T-helper 2 cell treated with Interferon-gamma antibody and Interleukin-4, amounts not matched to agents 5 μg/mL and 100 μg/mL, for 36 hours (primary cell): ENCODE data around the gene EPAS1.

Source experiments
- DNase-seq: peaks from one replicate; pipeline ENCODE4 v3.0.0; 2021; ENCODE audit warnings: low spot score
- H3K27ac Mint-ChIP-seq: one replicate; pipeline ENCODE4 v1.8.0; 2021; ENCODE audit warnings: mild to moderate bottlenecking, mixed read lengths
- H3K27me3 Mint-ChIP-seq: one replicate; pipeline ENCODE4 v1.8.0; 2021; ENCODE audit warnings: low read depth, mixed read lengths
- H3K36me3 Mint-ChIP-seq: one replicate; pipeline ENCODE4 v1.8.0; 2021; ENCODE audit warnings: low read depth, mixed read lengths
- H3K4me1 Mint-ChIP-seq: one replicate; pipeline ENCODE4 v1.8.0; 2021; ENCODE audit warnings: low read depth, mixed read lengths
- H3K4me3 Mint-ChIP-seq: one replicate; pipeline ENCODE4 v1.8.0; 2022; ENCODE audit warnings: mild to moderate bottlenecking, moderate library complexity, mixed read lengths
- H3K9me3 Mint-ChIP-seq: one replicate; pipeline ENCODE4 v1.8.0; 2021; ENCODE audit warnings: mixed read lengths

Gene EPAS1

DNA sequence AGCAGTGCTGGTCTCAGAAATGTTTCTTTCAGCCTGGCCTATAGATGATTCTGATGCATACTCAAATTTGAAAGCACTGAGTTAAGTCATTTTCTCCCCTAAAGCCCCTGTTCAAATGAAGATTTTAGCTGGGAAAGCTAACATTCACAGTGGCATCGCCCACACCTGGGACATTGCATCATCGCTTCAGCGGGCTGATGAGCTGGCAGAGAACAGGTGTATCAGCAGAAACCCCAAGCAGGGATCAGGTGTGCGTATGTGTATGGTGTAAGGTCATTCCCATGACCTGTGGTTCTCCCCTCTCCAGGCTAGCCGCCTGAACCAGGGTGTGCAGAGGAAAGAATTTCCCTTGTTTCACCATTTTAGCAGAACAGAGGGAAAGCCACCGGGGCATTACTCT lies 56.3 kb downstream of the EPAS1 start:
- DNase-seq, result no peak
- Mint-ChIP-seq H3K36me3 (peaks cover 34% of the 10 kb centered on the region), H3K27ac (no peak overlapping the region), H3K4me3 (no peak overlapping the region), H3K4me1 (peaks cover 67% of the 10 kb centered on the region), H3K27me3 (no peaks in the 10 kb centered on the region), H3K9me3 (no peaks in the 10 kb centered on the region)

- H3K27me3 Mint-ChIP-seq, result no peaks in the 10 kb centered on the region
- no peak overlapping the region for H3K27ac Mint-ChIP-seq
- no peak for DNase-seq
- peaks cover 39% of the 10 kb centered on the region for H3K36me3 Mint-ChIP-seq
- H3K4me1 Mint-ChIP-seq, result peaks cover 51% of the 10 kb centered on the region
- H3K4me3 Mint-ChIP-seq, result no peak overlapping the region
- no peaks in the 10 kb centered on the region for H3K9me3 Mint-ChIP-seq
Measured at GRCh38 chr2:46355756-46356155, 58.5 kb downstream of the EPAS1 start.

DNA sequence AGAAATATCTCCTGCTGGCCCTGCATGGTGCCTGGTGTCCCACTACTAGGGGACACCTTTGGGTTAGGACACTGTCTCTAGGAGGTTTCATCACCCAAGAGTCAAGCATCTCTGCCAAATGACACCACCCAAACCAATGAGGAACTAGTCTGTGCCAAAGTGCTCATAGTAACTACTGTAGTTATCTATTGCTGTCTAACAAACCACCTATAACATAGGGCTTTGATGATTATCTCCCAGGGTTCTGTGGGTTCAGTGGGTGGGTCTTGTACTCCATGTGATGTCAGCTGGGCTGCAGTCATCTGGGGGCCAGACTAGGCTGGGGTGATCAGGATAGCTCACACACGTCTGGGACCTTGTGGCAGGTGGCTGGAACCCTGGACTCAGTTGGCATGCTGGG lies 59.8 kb downstream of the EPAS1 start:
- Mint-ChIP-seq H3K27me3 (no peaks in the 10 kb centered on the region), H3K27ac (no peak overlapping the region), H3K9me3 (no peaks in the 10 kb centered on the region), H3K36me3 (peaks cover 45% of the 10 kb centered on the region), H3K4me1 (peaks cover 44% of the 10 kb centered on the region), H3K4me3 (no peak overlapping the region)
- no peak for DNase-seq

DNA sequence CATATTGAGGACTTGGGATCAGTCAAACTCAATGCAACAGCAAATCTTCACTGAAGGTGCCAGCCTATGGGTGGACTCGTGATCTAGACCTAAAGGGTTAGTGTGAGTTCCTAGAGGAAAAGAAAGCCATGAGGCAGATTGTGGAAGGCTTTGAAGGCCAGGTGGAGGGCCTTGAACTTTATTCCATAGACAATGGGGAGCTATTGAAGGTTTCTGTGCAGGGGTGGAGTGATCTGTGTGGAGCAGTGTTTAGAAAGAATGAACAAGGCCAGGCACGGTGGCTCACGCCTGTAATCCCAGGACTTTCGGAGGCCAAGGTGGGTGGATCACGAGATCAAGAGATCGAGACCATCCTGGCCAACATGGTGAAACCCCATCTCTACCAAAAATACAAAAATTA lies 61.5 kb downstream of the EPAS1 start:
- no peak for DNase-seq
- H3K27me3 Mint-ChIP-seq, result no peaks in the 10 kb centered on the region
- H3K36me3 Mint-ChIP-seq, result peaks cover 41% of the 10 kb centered on the region
- no peak overlapping the region for H3K4me3 Mint-ChIP-seq
- no peaks in the 10 kb centered on the region for H3K9me3 Mint-ChIP-seq
- peaks cover 45% of the 10 kb centered on the region for H3K4me1 Mint-ChIP-seq
- H3K27ac Mint-ChIP-seq, result no peak overlapping the region

GRCh38 chr2:46360303-46360702 lies 63.1 kb downstream of the EPAS1 start:
- Mint-ChIP-seq H3K4me1 (peaks cover 47% of the 10 kb centered on the region), H3K36me3 (peaks cover 35% of the 10 kb centered on the region)

DNA sequence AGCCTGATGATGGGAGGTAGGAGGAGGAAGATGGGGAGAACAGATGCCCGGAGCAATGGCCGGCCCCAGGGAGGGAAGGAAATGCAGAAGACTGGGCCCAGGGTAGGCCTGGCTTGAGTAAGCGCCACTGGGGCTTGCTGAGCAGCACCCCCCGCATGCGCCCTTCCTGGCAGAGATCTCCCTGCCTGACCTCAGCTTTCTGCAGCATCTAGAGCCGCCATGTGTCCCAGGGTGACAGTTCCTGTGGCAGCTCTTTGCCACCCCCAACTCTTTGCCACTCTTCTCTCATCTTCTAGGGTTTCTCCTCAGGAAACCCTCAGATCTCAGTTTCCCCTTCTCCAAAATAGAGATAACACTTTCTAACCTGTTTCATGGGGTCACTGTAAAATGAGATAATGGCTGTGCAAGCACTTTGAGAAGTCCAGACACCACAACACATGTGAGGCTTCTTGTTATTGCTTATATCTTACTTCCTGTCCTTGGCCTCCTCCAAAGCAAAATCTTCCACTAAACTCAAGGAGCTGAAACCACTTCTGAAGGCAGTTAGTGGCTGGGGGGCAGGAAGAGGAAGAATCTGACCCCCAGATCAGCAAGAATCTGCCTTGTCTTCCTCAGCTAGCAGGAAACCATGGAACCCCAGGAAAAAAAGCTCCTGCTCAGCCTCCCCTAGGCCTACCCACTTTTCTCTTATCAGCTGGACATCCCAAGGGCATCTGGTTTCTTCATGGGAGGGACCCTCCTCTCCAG lies 64.9 kb downstream of the EPAS1 start:
- DNase-seq, result no peak
- H3K4me3 Mint-ChIP-seq, result no peak overlapping the region
- H3K36me3 Mint-ChIP-seq, result peaks cover 24% of the 10 kb centered on the region
- H3K4me1 Mint-ChIP-seq, result peaks cover 40% of the 10 kb centered on the region
- H3K27me3 Mint-ChIP-seq, result no peaks in the 10 kb centered on the region
- no peak overlapping the region for H3K27ac Mint-ChIP-seq
- no peaks in the 10 kb centered on the region for H3K9me3 Mint-ChIP-seq

More at GRCh38 chr2:46360303-46360702, 63.1 kb downstream of the EPAS1 start:
- no peak overlapping the region for H3K4me3 Mint-ChIP-seq
- no peaks in the 10 kb centered on the region for H3K9me3 Mint-ChIP-seq
- H3K27me3 Mint-ChIP-seq, result no peaks in the 10 kb centered on the region
- DNase-seq, result no peak
- H3K27ac Mint-ChIP-seq, result no peak overlapping the region

DNA sequence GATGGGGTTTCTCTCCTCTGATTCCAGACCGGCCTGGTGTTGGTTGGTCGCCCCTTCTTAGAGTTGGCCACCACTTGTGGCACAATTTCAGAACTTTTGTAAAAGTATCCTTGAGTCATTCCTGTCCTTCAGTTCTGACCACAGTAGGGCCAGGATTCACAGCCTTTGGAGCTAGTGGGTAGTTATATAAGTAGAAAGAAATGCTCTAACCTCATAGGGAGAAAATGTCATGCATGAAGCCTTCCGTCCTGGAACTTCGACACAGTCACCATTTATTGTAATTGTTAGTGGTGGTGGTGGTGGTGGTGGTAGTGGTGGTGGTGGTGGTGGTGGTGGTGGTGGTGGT lies 65.4 kb downstream of the EPAS1 start:
- Mint-ChIP-seq H3K36me3 (peaks cover 19% of the 10 kb centered on the region), H3K27me3 (no peaks in the 10 kb centered on the region), H3K27ac (no peak overlapping the region), H3K4me1 (peaks cover 35% of the 10 kb centered on the region), H3K9me3 (no peaks in the 10 kb centered on the region), H3K4me3 (no peak overlapping the region)
- DNase-seq, result no peak

- H3K27me3 Mint-ChIP-seq, result no peaks in the 10 kb centered on the region
- no peaks in the 10 kb centered on the region for H3K9me3 Mint-ChIP-seq
- H3K27ac Mint-ChIP-seq, result peak overlapping the region; percentile 9
- H3K4me3 Mint-ChIP-seq, result peak overlapping the region; percentile 20
- peaks cover 10% of the 10 kb centered on the region for H3K36me3 Mint-ChIP-seq
- peaks cover 37% of the 10 kb centered on the region for H3K4me1 Mint-ChIP-seq
- peak; percentile 20 for DNase-seq
Measured at GRCh38 chr2:46363535-46364170, 66.4 kb downstream of the EPAS1 start.

GRCh38 chr2:46364797-46365457 lies 67.7 kb downstream of the EPAS1 start:
- H3K4me3 Mint-ChIP-seq, result no peak overlapping the region
- H3K4me1 Mint-ChIP-seq, result peaks cover 40% of the 10 kb centered on the region
- peaks cover 7% of the 10 kb centered on the region for H3K36me3 Mint-ChIP-seq
- no peaks in the 10 kb centered on the region for H3K9me3 Mint-ChIP-seq
- no peak overlapping the region for H3K27ac Mint-ChIP-seq
- no peak for DNase-seq
- no peaks in the 10 kb centered on the region for H3K27me3 Mint-ChIP-seq

GRCh38 chr2:46365913-46366667 lies 68.9 kb downstream of the EPAS1 start:
- Mint-ChIP-seq H3K4me3 (no peak overlapping the region), H3K27me3 (no peaks in the 10 kb centered on the region), H3K36me3 (peaks cover 11% of the 10 kb centered on the region), H3K4me1 (peaks cover 43% of the 10 kb centered on the region), H3K9me3 (no peaks in the 10 kb centered on the region), H3K27ac (no peak overlapping the region)
- DNase-seq, result no peak

- H3K4me1 Mint-ChIP-seq, result peaks cover 40% of the 10 kb centered on the region
- no peak overlapping the region for H3K4me3 Mint-ChIP-seq
- H3K9me3 Mint-ChIP-seq, result no peaks in the 10 kb centered on the region
- no peaks in the 10 kb centered on the region for H3K27me3 Mint-ChIP-seq
- H3K27ac Mint-ChIP-seq, result no peak overlapping the region
- H3K36me3 Mint-ChIP-seq, result peaks cover 8% of the 10 kb centered on the region
- DNase-seq, result no peak
Measured at GRCh38 chr2:46366668-46367052, 69.5 kb downstream of the EPAS1 start.

DNA sequence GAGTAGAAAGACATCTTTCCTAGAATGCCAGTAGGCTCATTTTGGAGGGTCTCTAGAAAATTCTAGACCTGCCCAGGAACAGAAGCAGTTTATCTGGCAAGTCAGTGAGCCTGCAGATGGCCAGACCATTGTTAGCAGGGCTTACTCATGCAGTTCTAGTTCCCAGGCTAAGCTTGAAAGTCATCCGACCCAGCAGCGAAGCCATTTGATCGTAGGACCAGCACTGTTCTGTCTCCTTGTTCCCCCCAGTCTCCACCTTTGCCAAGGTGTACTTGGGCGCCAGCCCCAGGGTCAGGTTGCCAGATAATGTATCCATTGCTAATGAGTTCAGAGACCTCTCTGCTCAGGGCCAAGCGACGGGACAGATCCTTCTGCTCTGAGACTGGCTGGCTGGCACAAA lies 70.1 kb downstream of the EPAS1 start:
- H3K4me3 Mint-ChIP-seq, result no peak overlapping the region
- peaks cover 35% of the 10 kb centered on the region for H3K4me1 Mint-ChIP-seq
- no peak for DNase-seq
- peaks cover 11% of the 10 kb centered on the region for H3K36me3 Mint-ChIP-seq
- H3K27ac Mint-ChIP-seq, result no peak overlapping the region
- no peaks in the 10 kb centered on the region for H3K9me3 Mint-ChIP-seq
- no peaks in the 10 kb centered on the region for H3K27me3 Mint-ChIP-seq

- H3K27ac Mint-ChIP-seq, result no peak overlapping the region
- H3K4me1 Mint-ChIP-seq, result peaks cover 27% of the 10 kb centered on the region
- peaks cover 14% of the 10 kb centered on the region for H3K36me3 Mint-ChIP-seq
Measured at GRCh38 chr2:46368401-46368800, 71.2 kb downstream of the EPAS1 start.

DNA sequence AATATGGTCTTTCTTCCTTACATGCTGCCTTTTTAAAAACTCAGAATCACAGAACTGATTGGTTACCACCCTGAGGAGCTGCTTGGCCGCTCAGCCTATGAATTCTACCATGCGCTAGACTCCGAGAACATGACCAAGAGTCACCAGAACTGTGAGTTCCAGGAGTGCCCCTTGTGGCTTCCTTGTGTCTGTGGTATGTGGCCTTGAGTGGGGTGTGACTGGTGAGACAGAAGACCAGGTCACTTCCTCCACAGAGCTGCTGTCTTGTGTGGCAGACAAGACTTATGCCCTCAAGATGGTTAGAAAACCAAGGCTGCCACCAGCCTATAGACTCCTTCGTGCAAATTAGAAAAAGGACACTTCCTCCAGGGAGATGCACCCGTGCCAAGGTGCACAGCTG lies 72.6 kb downstream of the EPAS1 start:
- Mint-ChIP-seq H3K36me3 (peaks cover 14% of the 10 kb centered on the region), H3K27ac (no peak overlapping the region), H3K4me1 (peaks cover 16% of the 10 kb centered on the region), H3K4me3 (no peak overlapping the region), H3K27me3 (no peaks in the 10 kb centered on the region), H3K9me3 (no peaks in the 10 kb centered on the region)
- no peak for DNase-seq

More at GRCh38 chr2:46368401-46368800, 71.2 kb downstream of the EPAS1 start:
- Mint-ChIP-seq H3K4me3 (no peak overlapping the region), H3K27me3 (no peaks in the 10 kb centered on the region), H3K9me3 (no peaks in the 10 kb centered on the region)
- DNase-seq, result no peak
